Caco-2 (cell line): ENCODE results near the gene BRSK2. TPM values are rescaled to one million over a fixed set of nuclear protein-coding genes. Genes with fewer than 3 reads are reported as not detected.

Experiments
- BruUV-seq: library from RNA; stranded (reverse); fragments of 400-500 nt; replicated peaks from 2 replicates; lab custom pipeline; 2021; lab: Mats Ljungman, UMichigan
- CTCF ChIA-PET: fragments of 300-600 bp; sonication (Branson Sonifier 250); formaldehyde crosslinking; loops from one replicate; lab custom pipeline; 2022; ENCODE audit warnings: antibody characterized with exemption; lab: Charles Lee
- POLR2A ChIA-PET: fragments of 300-600 bp; sonication (Branson Sonifier 250); formaldehyde crosslinking; loops from one replicate; lab custom pipeline; 2022; ENCODE audit warnings: antibody characterized with exemption; lab: Charles Lee
- DNase-seq, 2 experiments: peaks; one replicate each; pipeline versions ENCODE4 v3.0.0 to v3.0.0-alpha.2; 2020 to 2022
- H3K27me3 ChIP-seq: replicated peaks from 2 replicates; pipeline ENCODE4 v1.6.0; 2011; ENCODE audit warnings: low read length; ENCODE audit not compliant: control insufficient read depth, insufficient read depth
- H3K36me3 ChIP-seq: 2 replicates; pipeline ENCODE4 v1.5.1; 2011; ENCODE audit warnings: low read length; ENCODE audit not compliant: control insufficient read depth, insufficient read depth
- H3K4me1 ChIP-seq: fragments of 250-450 bp; sonication (Bioruptor Pico); 2 replicates; pipeline ENCODE4 v1.5.1; 2020; ENCODE audit warnings: mild to moderate bottlenecking
- H3K4me3 ChIP-seq: 2 replicates; pipeline ENCODE4 v1.5.1; 2011; ENCODE audit warnings: low read depth, mild to moderate bottlenecking, control low read depth, low read length
- H3K9me3 ChIP-seq: fragments of 250-450 bp; sonication (Bioruptor Pico); 2 replicates; pipeline ENCODE4 v1.5.1; 2020; ENCODE audit warnings: mild to moderate bottlenecking, moderate library complexity
- H3K27ac Mint-ChIP-seq: one replicate; pipeline ENCODE4 v1.8.0; 2022; ENCODE audit warnings: mixed read lengths; ENCODE audit not compliant: unreplicated experiment
- H3K27me3 Mint-ChIP-seq: one replicate; pipeline ENCODE4 v1.8.0; 2022; ENCODE audit warnings: mixed read lengths; ENCODE audit not compliant: insufficient read depth, unreplicated experiment
- H3K36me3 Mint-ChIP-seq: one replicate; pipeline ENCODE4 v1.8.0; 2022; ENCODE audit warnings: mild to moderate bottlenecking, mixed read lengths; ENCODE audit not compliant: insufficient read depth, unreplicated experiment
- H3K4me1 Mint-ChIP-seq: one replicate; pipeline ENCODE4 v1.8.0; 2022; ENCODE audit warnings: low read depth, mixed read lengths; ENCODE audit not compliant: unreplicated experiment
- H3K4me3 Mint-ChIP-seq: one replicate; pipeline ENCODE4 v1.8.0; 2022; ENCODE audit warnings: mild to moderate bottlenecking, moderate library complexity, mixed read lengths; ENCODE audit not compliant: unreplicated experiment
- H3K9me3 Mint-ChIP-seq: one replicate; pipeline ENCODE4 v1.8.0; 2022; ENCODE audit warnings: mixed read lengths; ENCODE audit not compliant: unreplicated experiment
- CTCF ChIP-seq, 2 experiments: fragments of 200-600 bp in 1 of 2; IDR thresholded peaks; 1 replicate in 1 of 2; 2 replicates in 1 of 2; pipeline versions ENCODE4 v1.5.1 to v1.8.0; 2011 to 2022; ENCODE audit warnings: antibody characterized with exemption in 1 of 2, control low read depth in 1 of 2, inconsistent platforms in 1 of 2, low read depth in 1 of 2, low read length in 1 of 2, mild to moderate bottlenecking in 1 of 2, moderate library complexity in 1 of 2; ENCODE audit not compliant: insufficient read depth in 1 of 2, severe bottlenecking in 1 of 2, unreplicated experiment in 1 of 2
- intact Hi-C: fragments of 100-400 bp; cut with micrococcal nuclease; formaldehyde crosslinking; loops from one replicate; pipeline ENCODE4 v1.10.0; 2022; ENCODE audit not compliant: unreplicated experiment
- total RNA-seq: library from RNA; stranded (reverse); gene quantifications from 2 replicates; pipeline ENCODE4 v1.2.3, GENCODE V29; 2022

Gene BRSK2
- total RNA-seq, 1 experiment from 2014 or later, result 32.8 TPM

- peaks cover 6% of the 10 kb centered on the region for H3K4me1 Mint-ChIP-seq
These were observed 41.5 kb upstream of the BRSK2 start for GRCh38 chr11:1348146-1348795.

DNA sequence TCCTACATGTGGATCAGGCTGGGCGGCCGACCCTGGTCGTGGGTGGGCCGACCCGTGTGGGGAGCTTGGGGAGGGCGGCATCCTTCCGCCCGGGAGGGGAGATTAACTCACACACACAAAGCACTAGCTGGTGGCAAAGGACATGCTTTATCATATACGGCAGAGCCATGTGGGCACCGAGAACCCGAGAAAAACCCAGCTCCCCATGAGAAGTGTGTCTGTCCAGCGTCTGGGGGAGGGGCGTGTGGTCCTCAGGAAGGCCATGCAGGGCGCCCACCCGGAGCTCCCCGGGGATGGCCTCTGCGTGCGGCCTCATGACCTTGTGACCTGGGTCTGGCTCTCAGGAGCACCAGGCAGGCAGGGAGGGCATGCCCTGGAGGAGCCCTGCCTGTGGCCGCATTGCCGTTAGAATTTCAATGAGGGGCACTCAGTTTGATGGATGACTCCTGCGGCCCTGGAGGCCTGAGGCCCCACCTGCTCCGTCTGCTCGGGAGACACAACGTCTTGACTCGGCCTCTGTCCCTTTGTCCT lies 40.9 kb upstream of the BRSK2 start:
- Histone ChIP-seq H3K4me3 (no peak overlapping the region), H3K4me1 (peaks cover 5% of the 10 kb centered on the region; the same call in 1 of the 2 replicates), H3K27me3 (no peaks in the 10 kb centered on the region), H3K36me3 (no peaks in the 10 kb centered on the region), H3K9me3 (no peaks in the 10 kb centered on the region)
- intact Hi-C loops, result no loop called here
- Mint-ChIP-seq H3K27ac (no peak overlapping the region), H3K36me3 (peaks cover 7% of the 10 kb centered on the region), H3K27me3 (peaks cover 2% of the 10 kb centered on the region), H3K4me3 (no peak overlapping the region), H3K9me3 (no peaks in the 10 kb centered on the region), H3K4me1 (peaks cover 6% of the 10 kb centered on the region)
- no TSS peak for BruUV-seq
- ChIA-PET POLR2A (no interaction called here), CTCF (no interaction called here)
- DNase-seq, result peak in 1 of 2 experiments; percentile 27
- TF ChIP-seq CTCF (IDR thresholded peaks at IDR 0.05; ENCODE audit: insufficient read depth in 1 of 2, low read depth in 1 of 2, low read length in 1 of 2, severe bottlenecking in 1 of 2, unreplicated experiment in 1 of 2), result no peak

More at GRCh38 chr11:1348146-1348795, 41.5 kb upstream of the BRSK2 start:
- ChIA-PET POLR2A (no interaction called here), CTCF (no interaction called here)
- H3K27me3 Mint-ChIP-seq, result peaks cover 2% of the 10 kb centered on the region
- intact Hi-C loops, result no loop called here
- peak in 1 of 2 experiments; percentile 31 for DNase-seq
- Histone ChIP-seq H3K27me3 (no peaks in the 10 kb centered on the region), H3K4me3 (no peak overlapping the region), H3K9me3 (no peaks in the 10 kb centered on the region), H3K36me3 (no peaks in the 10 kb centered on the region), H3K4me1 (peaks cover 5% of the 10 kb centered on the region; the same call in 1 of the 2 replicates)
- no peak overlapping the region for H3K27ac Mint-ChIP-seq
- no peak overlapping the region for H3K4me3 Mint-ChIP-seq
- BruUV-seq, result no TSS peak
- no peak for TF ChIP-seq CTCF (IDR thresholded peaks at IDR 0.05; ENCODE audit: insufficient read depth in 1 of 2, low read depth in 1 of 2, low read length in 1 of 2, severe bottlenecking in 1 of 2, unreplicated experiment in 1 of 2)
- H3K9me3 Mint-ChIP-seq, result no peaks in the 10 kb centered on the region
- H3K36me3 Mint-ChIP-seq, result peaks cover 7% of the 10 kb centered on the region

DNA sequence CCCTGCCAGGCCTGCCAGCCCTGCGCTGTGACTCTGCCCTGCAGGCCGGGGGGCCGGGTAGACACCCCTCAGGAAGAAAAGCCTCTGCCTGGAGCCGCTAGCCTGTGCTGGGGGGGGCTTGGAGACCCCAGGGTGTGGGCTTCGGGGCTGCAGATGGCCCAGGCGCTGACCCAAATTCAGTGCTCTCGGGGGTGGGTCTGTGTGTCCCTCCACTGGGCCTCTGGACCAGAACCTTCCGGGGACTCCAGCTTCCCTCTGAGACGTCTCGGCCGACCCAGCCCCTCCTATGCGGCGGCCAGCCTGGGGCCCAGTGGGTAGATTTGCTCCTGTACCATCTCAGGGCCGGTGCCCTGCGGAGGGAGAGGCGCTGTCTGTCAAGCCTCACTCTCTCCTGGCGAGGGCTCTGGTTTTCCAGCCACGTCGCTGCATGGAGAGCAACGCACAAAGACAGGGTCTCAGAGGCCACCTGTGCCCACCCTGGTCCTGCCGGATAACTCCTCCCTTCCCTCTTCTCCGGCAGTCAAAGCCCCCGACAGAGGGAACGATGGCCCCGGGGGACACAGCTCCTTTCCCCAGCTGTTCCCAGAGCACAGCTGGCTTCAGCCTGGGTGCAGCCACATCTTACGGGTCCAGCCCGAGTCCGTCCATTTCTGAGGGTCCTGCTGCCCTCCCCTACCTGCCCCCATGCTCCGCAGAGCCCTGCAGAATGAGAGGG lies 40.2 kb upstream of the BRSK2 start:
- H3K4me3 Mint-ChIP-seq, result no peak overlapping the region
- H3K9me3 Mint-ChIP-seq, result no peaks in the 10 kb centered on the region
- BruUV-seq, result no TSS peak
- DNase-seq, result peak in 1 of 2 experiments; percentile 32
- intact Hi-C loops, result no loop called here
- ChIA-PET POLR2A (no interaction called here), CTCF (no interaction called here)
- H3K4me1 ChIP-seq, result peaks cover 5% of the 10 kb centered on the region; the same call in 1 of the 2 replicates
- peaks cover 6% of the 10 kb centered on the region for H3K4me1 Mint-ChIP-seq
- H3K36me3 ChIP-seq, result no peaks in the 10 kb centered on the region
- TF ChIP-seq CTCF (IDR thresholded peaks at IDR 0.05; ENCODE audit: insufficient read depth in 1 of 2, low read depth in 1 of 2, low read length in 1 of 2, severe bottlenecking in 1 of 2, unreplicated experiment in 1 of 2), result no peak
- H3K27me3 Mint-ChIP-seq, result peaks cover under 1% of the 10 kb centered on the region
- no peak overlapping the region for H3K4me3 ChIP-seq
- no peaks in the 10 kb centered on the region for H3K27me3 ChIP-seq
- H3K36me3 Mint-ChIP-seq, result peaks cover 7% of the 10 kb centered on the region
- H3K9me3 ChIP-seq, result no peaks in the 10 kb centered on the region
- no peak overlapping the region for H3K27ac Mint-ChIP-seq
